ENCODE data around the gene AKAP6.

Gene AKAP6

GRCh38 chr14:32727832-32728231 lies 398.7 kb downstream of the AKAP6 start:
- no peak for DNase-seq (ENCODE audit: low read depth)
- in situ Hi-C loops (cut with HindIII; ENCODE audit: low sequenced_read_pairs): loop anchor here (5.0 kb wide), 1 partner anchor 79 kb away; no protein-coding TSS in a partner anchor
- TF ChIP-seq CTCF (IDR thresholded peaks at IDR 0.05; ENCODE audit: low read depth, low read length, missing control alignments): no peak
- H3K4me3 ChIP-seq (ENCODE audit: low read depth, low read length): no peak overlapping the region

DNA sequence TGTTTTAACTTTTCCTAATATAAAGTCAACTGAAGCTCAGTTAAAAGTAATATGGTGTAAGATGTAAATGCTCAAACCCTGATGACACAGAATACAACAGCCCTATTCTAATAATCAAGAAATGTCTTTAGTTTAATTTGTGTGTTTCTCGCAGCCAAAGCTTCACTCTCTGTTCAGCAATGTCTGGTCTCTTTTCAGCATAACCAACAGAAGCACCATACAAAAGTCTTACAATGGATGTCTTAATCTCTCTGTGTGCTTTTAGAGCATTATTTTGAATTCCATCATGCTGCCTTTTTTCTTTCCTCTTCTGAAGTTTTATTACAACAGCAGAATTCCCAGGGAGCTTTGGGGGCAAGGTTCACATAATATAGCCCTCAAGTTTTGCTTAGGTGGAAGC lies 399.4 kb downstream of the AKAP6 start:
- no peak for DNase-seq (ENCODE audit: low read depth)
- TF ChIP-seq CTCF (IDR thresholded peaks at IDR 0.05; ENCODE audit: low read depth, low read length, missing control alignments): no peak
- in situ Hi-C loops (cut with HindIII; ENCODE audit: low sequenced_read_pairs): loop anchor here (5.0 kb wide), 1 partner anchor 79 kb away; no protein-coding TSS in a partner anchor
- no peak overlapping the region for H3K4me3 ChIP-seq (ENCODE audit: low read depth, low read length)

GRCh38 chr14:32728976-32729375 lies 399.9 kb downstream of the AKAP6 start:
- no peak for DNase-seq (ENCODE audit: low read depth)
- H3K4me3 ChIP-seq (ENCODE audit: low read depth, low read length): no peak overlapping the region
- TF ChIP-seq CTCF (IDR thresholded peaks at IDR 0.05; ENCODE audit: low read depth, low read length, missing control alignments): no peak
- in situ Hi-C loops (cut with HindIII; ENCODE audit: low sequenced_read_pairs): loop anchor here (5.0 kb wide), 1 partner anchor 78 kb away; no protein-coding TSS in a partner anchor

DNA sequence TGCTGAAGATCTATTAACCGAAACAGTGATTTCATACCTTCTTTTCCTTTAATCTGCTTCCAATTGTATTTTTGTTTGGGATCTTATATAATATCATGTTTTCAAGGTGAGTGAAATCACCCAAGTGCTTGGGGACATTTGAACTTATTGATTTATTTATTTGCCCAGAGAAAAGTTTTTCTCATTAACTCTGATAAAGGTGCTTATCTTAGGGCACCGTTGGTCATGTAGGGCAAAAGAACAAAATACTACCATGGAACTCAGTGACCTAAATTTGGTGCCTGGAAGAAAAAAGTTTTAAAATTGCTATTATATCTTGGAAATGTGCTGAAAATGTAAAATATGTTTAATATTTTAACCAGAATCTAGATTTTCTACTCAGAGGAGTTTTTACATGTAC lies 402.2 kb downstream of the AKAP6 start:
- DNase-seq (ENCODE audit: low read depth): no peak
- TF ChIP-seq CTCF (IDR thresholded peaks at IDR 0.05; ENCODE audit: low read depth, low read length, missing control alignments): no peak
- in situ Hi-C loops (cut with HindIII; ENCODE audit: low sequenced_read_pairs): no loop called here
- no peak overlapping the region for H3K4me3 ChIP-seq (ENCODE audit: low read depth, low read length)

DNA sequence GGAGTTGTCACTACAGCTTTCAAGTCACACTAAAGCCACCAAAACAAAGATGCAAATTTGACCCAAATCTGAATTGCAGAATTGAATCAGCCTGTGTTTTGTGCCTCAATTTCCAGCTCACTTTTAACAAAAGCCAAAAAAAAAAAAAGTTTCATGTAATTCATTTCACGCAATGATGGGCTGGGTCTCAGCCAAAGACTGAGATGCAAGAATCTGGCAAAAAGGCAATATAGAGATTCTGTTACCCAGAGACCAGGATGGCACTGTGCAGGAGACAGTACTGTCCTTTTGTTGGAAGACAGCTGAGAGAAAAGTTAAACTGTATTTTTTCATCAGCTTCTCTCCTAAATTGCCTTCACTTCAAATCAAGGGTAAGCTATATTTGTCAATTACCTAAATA lies 403.9 kb downstream of the AKAP6 start:
- TF ChIP-seq CTCF (IDR thresholded peaks at IDR 0.05; ENCODE audit: low read depth, low read length, missing control alignments): no peak
- DNase-seq (ENCODE audit: low read depth): no peak
- in situ Hi-C loops (cut with HindIII; ENCODE audit: low sequenced_read_pairs): no loop called here
- no peak overlapping the region for H3K4me3 ChIP-seq (ENCODE audit: low read depth, low read length)

DNA sequence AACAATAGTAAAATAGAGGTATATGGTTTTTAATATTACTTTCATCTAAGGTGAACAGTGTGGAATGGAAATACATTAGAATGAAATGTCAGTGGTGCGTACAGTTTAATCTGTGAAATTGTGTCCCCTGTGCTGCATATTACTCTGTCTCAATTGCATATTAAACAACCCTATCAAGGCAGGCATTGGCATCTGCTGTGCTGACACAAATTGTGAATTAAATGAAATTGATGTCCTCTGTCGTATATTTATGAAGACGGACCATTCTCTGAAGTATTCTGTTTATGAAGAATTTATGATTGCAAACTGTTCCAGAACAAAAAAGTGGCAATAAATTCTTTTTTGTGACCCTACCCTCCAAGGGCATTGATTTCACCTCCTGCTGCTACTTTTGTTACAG lies 405.2 kb downstream of the AKAP6 start:
- TF ChIP-seq CTCF (IDR thresholded peaks at IDR 0.05; ENCODE audit: low read depth, low read length, missing control alignments): no peak
- in situ Hi-C loops (cut with HindIII; ENCODE audit: low sequenced_read_pairs): no loop called here
- H3K4me3 ChIP-seq (ENCODE audit: low read depth, low read length): no peak overlapping the region
- DNase-seq (ENCODE audit: low read depth): no peak

GRCh38 chr14:32737621-32738020 lies 408.5 kb downstream of the AKAP6 start:
- TF ChIP-seq CTCF (IDR thresholded peaks at IDR 0.05; ENCODE audit: low read depth, low read length, missing control alignments): no peak
- no peak for DNase-seq (ENCODE audit: low read depth)
- no peak overlapping the region for H3K4me3 ChIP-seq (ENCODE audit: low read depth, low read length)
- in situ Hi-C loops (cut with HindIII; ENCODE audit: low sequenced_read_pairs): no loop called here
